ENCODE results near the gene SLC66A2.

DNA sequence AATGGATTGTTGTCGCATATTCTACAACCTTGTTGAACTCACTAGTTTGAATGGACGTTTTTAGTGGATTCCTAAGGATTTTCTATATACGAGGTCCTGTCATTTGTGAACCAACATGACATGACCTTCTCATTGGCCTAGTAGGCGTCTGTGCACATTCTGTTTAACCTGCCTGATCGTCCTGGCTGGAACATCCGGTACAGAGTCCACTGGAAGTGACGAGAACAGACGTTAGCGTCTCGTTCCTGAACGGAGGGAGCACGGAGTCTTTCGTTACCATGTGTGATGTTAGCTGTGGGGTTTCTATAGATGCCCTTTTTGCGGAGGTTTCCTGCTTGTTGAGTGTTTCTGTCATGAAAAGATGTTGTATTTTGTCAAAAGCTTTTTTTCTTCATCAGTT, 61.9 kb downstream of the SLC66A2 start:
- TF ChIP-seq, protein P1, sequence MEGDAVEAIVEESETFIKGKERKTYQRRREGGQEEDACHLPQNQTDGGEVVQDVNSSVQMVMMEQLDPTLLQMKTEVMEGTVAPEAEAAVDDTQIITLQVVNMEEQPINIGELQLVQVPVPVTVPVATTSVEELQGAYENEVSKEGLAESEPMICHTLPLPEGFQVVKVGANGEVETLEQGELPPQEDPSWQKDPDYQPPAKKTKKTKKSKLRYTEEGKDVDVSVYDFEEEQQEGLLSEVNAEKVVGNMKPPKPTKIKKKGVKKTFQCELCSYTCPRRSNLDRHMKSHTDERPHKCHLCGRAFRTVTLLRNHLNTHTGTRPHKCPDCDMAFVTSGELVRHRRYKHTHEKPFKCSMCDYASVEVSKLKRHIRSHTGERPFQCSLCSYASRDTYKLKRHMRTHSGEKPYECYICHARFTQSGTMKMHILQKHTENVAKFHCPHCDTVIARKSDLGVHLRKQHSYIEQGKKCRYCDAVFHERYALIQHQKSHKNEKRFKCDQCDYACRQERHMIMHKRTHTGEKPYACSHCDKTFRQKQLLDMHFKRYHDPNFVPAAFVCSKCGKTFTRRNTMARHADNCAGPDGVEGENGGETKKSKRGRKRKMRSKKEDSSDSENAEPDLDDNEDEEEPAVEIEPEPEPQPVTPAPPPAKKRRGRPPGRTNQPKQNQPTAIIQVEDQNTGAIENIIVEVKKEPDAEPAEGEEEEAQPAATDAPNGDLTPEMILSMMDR (conservative IDR thresholded peaks at IDR 0.05) = no peak
- no peak for TF ChIP-seq ZFX (IDR thresholded peaks at IDR 0.05)

Data from C4-2B (cell line).